DND-41 (cell line): ENCODE results near the gene SNTA1.

ENCODE experiments used
- CTCF ChIP-seq: IDR thresholded peaks from 2 replicates; pipeline ENCODE4 v1.5.1; 2012; ENCODE audit warnings: borderline replicate concordance, low read length, moderate library complexity, mild to moderate bottlenecking; ENCODE audit not compliant: poor library complexity, severe bottlenecking; ENCODE audit errors: extremely low read depth
- EZH2 ChIP-seq: IDR thresholded peaks from 3 replicates; pipeline ENCODE4 v1.6.1; 2012; ENCODE audit warnings: borderline replicate concordance, low read depth, mild to moderate bottlenecking, moderate library complexity, low read length, inconsistent platforms; ENCODE audit not compliant: severe bottlenecking

DNA sequence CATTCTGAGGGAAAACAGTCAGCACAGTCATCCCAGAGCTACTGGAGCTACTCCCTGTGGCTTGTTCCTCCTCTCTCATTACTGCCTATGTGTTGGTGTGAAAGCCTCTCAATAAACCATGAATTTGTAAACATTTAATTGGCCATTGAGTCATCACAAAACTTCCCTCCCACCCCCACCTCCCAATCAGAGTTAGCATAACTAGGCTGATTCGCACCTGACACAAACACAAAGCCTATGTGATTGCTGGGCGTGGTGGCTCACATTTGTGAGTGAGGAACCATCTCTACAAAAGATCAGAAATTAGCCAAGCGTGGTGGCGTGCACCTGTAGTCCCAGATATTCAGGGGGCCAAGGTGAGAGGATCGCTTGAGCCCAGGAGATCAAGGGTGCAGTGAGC is 17.1 kb upstream of the SNTA1 start:
- TF ChIP-seq EZH2 (no peak), CTCF (no peak)
